NCI-H345 treated with DMSO at 0.1 percent for 48 hours (cell line): Measurements from ENCODE around the gene ADAMTS4.

Source experiments
- DNase-seq: peaks from one replicate; lab custom pipeline; 2025; ENCODE audit not compliant: unreplicated experiment; lab: John Stamatoyannopoulos, UW

Gene ADAMTS4

GRCh38 chr1:161153682-161154337 is 45.0 kb downstream of the ADAMTS4 start, which contains the start of gene UFC1:
Gene UFC1, plus strand, starts transcription at chr1:161153978. Its CDS starts 20 bp downstream, at chr1:161153998.
- DNase-seq, result peak; percentile 94

GRCh38 chr1:161153176-161153575 is 45.7 kb downstream of the ADAMTS4 start:
- no peak for DNase-seq

GRCh38 chr1:161145832-161146231 is 53.0 kb downstream of the ADAMTS4 start:
- no peak for DNase-seq

- no peak for DNase-seq
Observed at GRCh38 chr1:161140755-161141400, 58.0 kb downstream of the ADAMTS4 start.

- no peak for DNase-seq
Observed at GRCh38 chr1:161139766-161140165, 59.1 kb downstream of the ADAMTS4 start.

GRCh38 chr1:161138431-161138830 is 60.4 kb downstream of the ADAMTS4 start:
- no peak for DNase-seq

- no peak for DNase-seq
Observed at GRCh38 chr1:161137881-161138280, 61.0 kb downstream of the ADAMTS4 start.
